ENCODE results near the gene PRSS36.
"Not testable (repeated sequence)": the region's sequence is repeated elsewhere in the genome, so short reads cannot be mapped to it uniquely, and the experiment has no call there.

PRSS36 gene

GRCh38 chr16:31138621-31139578, 11.0 kb downstream of the PRSS36 start:
- H3K4me1 Mint-ChIP-seq (ENCODE audit: low read depth): peaks cover 7% of the 10 kb centered on the region

GRCh38 chr16:31136822-31137499, 12.9 kb downstream of the PRSS36 start:
- not testable (repeated sequence) for H3K9me3 Mint-ChIP-seq (ENCODE audit: low read depth); H3K27ac Mint-ChIP-seq; H3K4me1 Mint-ChIP-seq (ENCODE audit: low read depth); H3K27me3 Mint-ChIP-seq; H3K36me3 Mint-ChIP-seq; H3K4me3 Mint-ChIP-seq

More at GRCh38 chr16:31138621-31139578, 11.0 kb downstream of the PRSS36 start:
- Mint-ChIP-seq H3K27me3 (no peaks in the 10 kb centered on the region), H3K9me3 (ENCODE audit: low read depth) (no peaks in the 10 kb centered on the region), H3K36me3 (no peaks in the 10 kb centered on the region), H3K27ac (no peak overlapping the region), H3K4me3 (no peak overlapping the region)

GRCh38 chr16:31136287-31136662, 13.6 kb downstream of the PRSS36 start:
- Mint-ChIP-seq H3K9me3 (ENCODE audit: low read depth) (no peaks in the 10 kb centered on the region), H3K4me1 (ENCODE audit: low read depth) (no peaks in the 10 kb centered on the region), H3K27me3 (no peaks in the 10 kb centered on the region), H3K27ac (no peak overlapping the region), H3K4me3 (no peak overlapping the region), H3K36me3 (no peaks in the 10 kb centered on the region)

GRCh38 chr16:31135535-31136286, 14.2 kb downstream of the PRSS36 start, which contains the start of gene PRSS8:
Gene PRSS8 (minus strand): TSS chr16:31135727. CDS start chr16:31135498, 229 bp downstream.
- Mint-ChIP-seq H3K27ac (no peak within 1 kb of the TSS), H3K4me3 (no peak within 1 kb of the TSS), H3K9me3 (ENCODE audit: low read depth) (no peaks in the 10 kb centered on the region), H3K27me3 (no peaks in the 10 kb centered on the region), H3K36me3 (no peaks in the 10 kb centered on the region), H3K4me1 (ENCODE audit: low read depth) (no peaks in the 10 kb centered on the region)

- H3K36me3 Mint-ChIP-seq: no peaks in the 10 kb centered on the region
- no peaks in the 10 kb centered on the region for H3K27me3 Mint-ChIP-seq
- no peak overlapping the region for H3K4me3 Mint-ChIP-seq
- H3K27ac Mint-ChIP-seq: no peak overlapping the region
- no peaks in the 10 kb centered on the region for H3K9me3 Mint-ChIP-seq (ENCODE audit: low read depth)
- H3K4me1 Mint-ChIP-seq (ENCODE audit: low read depth): no peaks in the 10 kb centered on the region
Observed at GRCh38 chr16:31134625-31135534, 15.0 kb downstream of the PRSS36 start.

- Mint-ChIP-seq H3K36me3 (no peaks in the 10 kb centered on the region), H3K9me3 (ENCODE audit: low read depth) (no peaks in the 10 kb centered on the region), H3K27me3 (no peaks in the 10 kb centered on the region), H3K4me3 (no peak overlapping the region), H3K27ac (no peak overlapping the region), H3K4me1 (ENCODE audit: low read depth) (no peaks in the 10 kb centered on the region)
Observed at GRCh38 chr16:31134091-31134571, 15.7 kb downstream of the PRSS36 start.

GRCh38 chr16:31133046-31133501, 16.8 kb downstream of the PRSS36 start:
- no peaks in the 10 kb centered on the region for H3K36me3 Mint-ChIP-seq
- peaks cover 2% of the 10 kb centered on the region for H3K4me1 Mint-ChIP-seq (ENCODE audit: low read depth)
- H3K27me3 Mint-ChIP-seq: no peaks in the 10 kb centered on the region
- no peak overlapping the region for H3K4me3 Mint-ChIP-seq
- no peaks in the 10 kb centered on the region for H3K9me3 Mint-ChIP-seq (ENCODE audit: low read depth)
- H3K27ac Mint-ChIP-seq: no peak overlapping the region

- no peaks in the 10 kb centered on the region for H3K9me3 Mint-ChIP-seq (ENCODE audit: low read depth)
- no peaks in the 10 kb centered on the region for H3K36me3 Mint-ChIP-seq
- H3K4me1 Mint-ChIP-seq (ENCODE audit: low read depth): peaks cover 2% of the 10 kb centered on the region
- no peak overlapping the region for H3K4me3 Mint-ChIP-seq
- no peak overlapping the region for H3K27ac Mint-ChIP-seq
- no peaks in the 10 kb centered on the region for H3K27me3 Mint-ChIP-seq
Observed at GRCh38 chr16:31132303-31132979, 17.4 kb downstream of the PRSS36 start.

GRCh38 chr16:31131841-31132271, 18.0 kb downstream of the PRSS36 start:
- Mint-ChIP-seq H3K27me3 (no peaks in the 10 kb centered on the region), H3K36me3 (no peaks in the 10 kb centered on the region), H3K4me1 (ENCODE audit: low read depth) (peaks cover 2% of the 10 kb centered on the region), H3K4me3 (no peak overlapping the region), H3K9me3 (ENCODE audit: low read depth) (no peaks in the 10 kb centered on the region), H3K27ac (no peak overlapping the region)

- H3K9me3 Mint-ChIP-seq (ENCODE audit: low read depth): no peaks in the 10 kb centered on the region
- peaks cover 2% of the 10 kb centered on the region for H3K4me1 Mint-ChIP-seq (ENCODE audit: low read depth)
- no peak overlapping the region for H3K27ac Mint-ChIP-seq
- no peaks in the 10 kb centered on the region for H3K27me3 Mint-ChIP-seq
- no peak overlapping the region for H3K4me3 Mint-ChIP-seq
- H3K36me3 Mint-ChIP-seq: no peaks in the 10 kb centered on the region
Observed at GRCh38 chr16:31131416-31131815, 18.4 kb downstream of the PRSS36 start.

GRCh38 chr16:31130899-31131298, 19.0 kb downstream of the PRSS36 start:
- Mint-ChIP-seq H3K9me3 (ENCODE audit: low read depth) (no peaks in the 10 kb centered on the region), H3K4me1 (ENCODE audit: low read depth) (peaks cover 2% of the 10 kb centered on the region), H3K4me3 (no peak overlapping the region), H3K36me3 (no peaks in the 10 kb centered on the region), H3K27ac (no peak overlapping the region), H3K27me3 (no peaks in the 10 kb centered on the region)

- peaks cover 2% of the 10 kb centered on the region for H3K4me1 Mint-ChIP-seq (ENCODE audit: low read depth)
- H3K36me3 Mint-ChIP-seq: no peaks in the 10 kb centered on the region
Observed at GRCh38 chr16:31130336-31130891, 19.5 kb downstream of the PRSS36 start.

GRCh38 chr16:31129568-31130335, 20.1 kb downstream of the PRSS36 start:
- H3K36me3 Mint-ChIP-seq: no peaks in the 10 kb centered on the region
- peaks cover 2% of the 10 kb centered on the region for H3K4me1 Mint-ChIP-seq (ENCODE audit: low read depth)
- H3K9me3 Mint-ChIP-seq (ENCODE audit: low read depth): no peaks in the 10 kb centered on the region
- no peaks in the 10 kb centered on the region for H3K27me3 Mint-ChIP-seq
- H3K4me3 Mint-ChIP-seq: no peak overlapping the region
- H3K27ac Mint-ChIP-seq: no peak overlapping the region

More at GRCh38 chr16:31130336-31130891, 19.5 kb downstream of the PRSS36 start:
- no peak overlapping the region for H3K27ac Mint-ChIP-seq
- H3K27me3 Mint-ChIP-seq: no peaks in the 10 kb centered on the region
- no peaks in the 10 kb centered on the region for H3K9me3 Mint-ChIP-seq (ENCODE audit: low read depth)
- H3K4me3 Mint-ChIP-seq: no peak overlapping the region

All from activated naive CD8-positive, alpha-beta T cell (primary cell).